ENCODE results near the gene PABPN1L. TPM values are rescaled to one million over a fixed set of nuclear protein-coding genes. Genes with fewer than 3 reads are reported as not detected.

Gene PABPN1L
- total and polyA plus RNA-seq, 2 experiments from 2014 or later = not detected

- no peaks in the 10 kb centered on the region for H3K9me2 ChIP-seq (ENCODE audit: insufficient read depth)
- no peaks in the 10 kb centered on the region for H3K36me3 ChIP-seq (ENCODE audit: insufficient read depth)
- no peak overlapping the region for H3K4me2 ChIP-seq
- H3K79me2 ChIP-seq (replicated peaks; ENCODE audit: insufficient read depth) = no peaks in the 10 kb centered on the region
- Mint-ChIP-seq H3K9me3 (no peaks in the 10 kb centered on the region), H3K27ac (no peak overlapping the region), H3K36me3 (ENCODE audit: low read depth) (peaks cover 4% of the 10 kb centered on the region; the same call in 2 of the 3 replicates), H3K27me3 (ENCODE audit: insufficient read depth, low read depth, poor library complexity) (peaks cover 7% of the 10 kb centered on the region), H3K4me3 (no peak overlapping the region), H3K4me1 (no peaks in the 10 kb centered on the region)
- H2AFZ ChIP-seq = no peak overlapping the region
- no peaks in the 10 kb centered on the region for H3F3A ChIP-seq (replicated peaks; ENCODE audit: low read depth)
- TF ChIP-seq CREB1 (CRISPR knock-in tag; IDR thresholded peaks at IDR 0.05; ENCODE audit: low read depth) = no peak
- no peak for TF ChIP-seq ETS1 (IDR thresholded peaks at IDR 0.05)
- TF ChIP-seq ZNF331 (CRISPR knock-in tag; IDR thresholded peaks at IDR 0.05; ENCODE audit: low read depth) = no peak
- no peaks in the 10 kb centered on the region for H3K4me1 ChIP-seq (ENCODE audit: insufficient read depth)
- DNase-seq (ENCODE audit: low spot score) (no peak), ATAC-seq (no peak)
- no peaks in the 10 kb centered on the region for H4K20me1 ChIP-seq (replicated peaks; ENCODE audit: insufficient read depth)
- no peak overlapping the region for H3K4me3 ChIP-seq
- no peak overlapping the region for H3K27ac ChIP-seq (ENCODE audit: low read depth)
- no peaks in the 10 kb centered on the region for H3K27me3 ChIP-seq (ENCODE audit: insufficient read depth)
Measured at GRCh38 chr16:88834670-88835069, 31.8 kb downstream of the PABPN1L start.

DNA sequence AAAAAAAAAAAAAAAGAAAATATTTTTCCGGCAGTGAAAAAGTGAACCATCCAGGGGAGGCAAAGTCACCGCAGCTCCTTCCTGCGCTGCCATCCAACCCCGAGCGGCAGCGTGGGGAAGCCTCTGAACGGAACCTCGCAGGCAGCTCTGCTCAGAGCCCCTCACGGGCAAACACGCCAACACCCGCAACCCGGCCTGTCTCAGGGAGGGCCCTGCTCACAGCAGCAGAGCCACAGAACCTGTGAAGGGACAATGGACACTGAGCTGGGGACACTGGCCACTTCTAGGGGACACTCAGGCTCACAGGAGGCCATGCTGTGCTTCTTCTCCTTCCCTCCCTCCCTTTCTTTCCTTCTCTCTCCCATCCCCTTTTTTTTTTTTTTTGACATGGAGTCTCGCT is 33.4 kb downstream of the PABPN1L start:
- Mint-ChIP-seq H3K4me3 (no peak overlapping the region), H3K9me3 (no peaks in the 10 kb centered on the region)
- no peaks in the 10 kb centered on the region for H3K4me1 ChIP-seq (ENCODE audit: insufficient read depth)
- TF ChIP-seq STAT1 (IDR thresholded peaks at IDR 0.05; ENCODE audit: unreplicated experiment) (no peak), CREB1 (CRISPR knock-in tag; IDR thresholded peaks at IDR 0.05; ENCODE audit: low read depth) (no peak), JUNB (IDR thresholded peaks at IDR 0.05; ENCODE audit: unreplicated experiment) (no peak), REST (IDR thresholded peaks at IDR 0.05; ENCODE audit: unreplicated experiment) (no peak), EZH2 (IDR thresholded peaks at IDR 0.05; ENCODE audit: low read depth, unreplicated experiment) (no peak), NANOG (IDR thresholded peaks at IDR 0.05; ENCODE audit: borderline replicate concordance) (no peak), POLR2AphosphoS5 (IDR thresholded peaks at IDR 0.05; ENCODE audit: low read depth) (no peak), ETS1 (IDR thresholded peaks at IDR 0.05) (no peak), ZNF114 (CRISPR knock-in tag; IDR thresholded peaks at IDR 0.05) (no peak), EZH2phosphoT487 (IDR thresholded peaks at IDR 0.05; ENCODE audit: unreplicated experiment) (no peak), ZNF331 (CRISPR knock-in tag; IDR thresholded peaks at IDR 0.05; ENCODE audit: low read depth) (no peak)
- TF ChIP-seq, protein P1, sequence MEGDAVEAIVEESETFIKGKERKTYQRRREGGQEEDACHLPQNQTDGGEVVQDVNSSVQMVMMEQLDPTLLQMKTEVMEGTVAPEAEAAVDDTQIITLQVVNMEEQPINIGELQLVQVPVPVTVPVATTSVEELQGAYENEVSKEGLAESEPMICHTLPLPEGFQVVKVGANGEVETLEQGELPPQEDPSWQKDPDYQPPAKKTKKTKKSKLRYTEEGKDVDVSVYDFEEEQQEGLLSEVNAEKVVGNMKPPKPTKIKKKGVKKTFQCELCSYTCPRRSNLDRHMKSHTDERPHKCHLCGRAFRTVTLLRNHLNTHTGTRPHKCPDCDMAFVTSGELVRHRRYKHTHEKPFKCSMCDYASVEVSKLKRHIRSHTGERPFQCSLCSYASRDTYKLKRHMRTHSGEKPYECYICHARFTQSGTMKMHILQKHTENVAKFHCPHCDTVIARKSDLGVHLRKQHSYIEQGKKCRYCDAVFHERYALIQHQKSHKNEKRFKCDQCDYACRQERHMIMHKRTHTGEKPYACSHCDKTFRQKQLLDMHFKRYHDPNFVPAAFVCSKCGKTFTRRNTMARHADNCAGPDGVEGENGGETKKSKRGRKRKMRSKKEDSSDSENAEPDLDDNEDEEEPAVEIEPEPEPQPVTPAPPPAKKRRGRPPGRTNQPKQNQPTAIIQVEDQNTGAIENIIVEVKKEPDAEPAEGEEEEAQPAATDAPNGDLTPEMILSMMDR (conservative IDR thresholded peaks at IDR 0.05; ENCODE audit: low read depth in 2 of 2) = no peak

More for the DNA sequence above, 33.4 kb downstream of the PABPN1L start:
- H3K4me1 Mint-ChIP-seq = no peaks in the 10 kb centered on the region
- no peak for ATAC-seq
- Histone ChIP-seq H3K4me3 (no peak overlapping the region), H3K4me2 (no peak overlapping the region), H3K27ac (ENCODE audit: low read depth) (no peak overlapping the region), H3K36me3 (ENCODE audit: insufficient read depth) (no peaks in the 10 kb centered on the region), H3F3A (replicated peaks; ENCODE audit: low read depth) (no peaks in the 10 kb centered on the region), H3K79me2 (replicated peaks; ENCODE audit: insufficient read depth) (no peaks in the 10 kb centered on the region), H2AFZ (no peak overlapping the region), H3K9me2 (ENCODE audit: insufficient read depth) (no peaks in the 10 kb centered on the region), H4K20me1 (replicated peaks; ENCODE audit: insufficient read depth) (no peaks in the 10 kb centered on the region), H3K27me3 (ENCODE audit: insufficient read depth) (no peaks in the 10 kb centered on the region)
- H3K27me3 Mint-ChIP-seq (ENCODE audit: insufficient read depth, low read depth, poor library complexity) = peaks cover 7% of the 10 kb centered on the region
- no peaks in the 10 kb centered on the region; the same call in 2 of the 3 replicates for H3K36me3 Mint-ChIP-seq (ENCODE audit: low read depth)
- DNase-seq (ENCODE audit: low spot score) = no peak
- H3K27ac Mint-ChIP-seq = no peak overlapping the region

All from GM23338 (cell line).